ENCODE results near the gene PRPF6. TPM values are rescaled to one million over a fixed set of nuclear protein-coding genes. Genes with fewer than 3 reads are reported as not detected.

The PRPF6 gene
- total RNA-seq, 1 donor from 2014 or later = 46.8 TPM

DNA sequence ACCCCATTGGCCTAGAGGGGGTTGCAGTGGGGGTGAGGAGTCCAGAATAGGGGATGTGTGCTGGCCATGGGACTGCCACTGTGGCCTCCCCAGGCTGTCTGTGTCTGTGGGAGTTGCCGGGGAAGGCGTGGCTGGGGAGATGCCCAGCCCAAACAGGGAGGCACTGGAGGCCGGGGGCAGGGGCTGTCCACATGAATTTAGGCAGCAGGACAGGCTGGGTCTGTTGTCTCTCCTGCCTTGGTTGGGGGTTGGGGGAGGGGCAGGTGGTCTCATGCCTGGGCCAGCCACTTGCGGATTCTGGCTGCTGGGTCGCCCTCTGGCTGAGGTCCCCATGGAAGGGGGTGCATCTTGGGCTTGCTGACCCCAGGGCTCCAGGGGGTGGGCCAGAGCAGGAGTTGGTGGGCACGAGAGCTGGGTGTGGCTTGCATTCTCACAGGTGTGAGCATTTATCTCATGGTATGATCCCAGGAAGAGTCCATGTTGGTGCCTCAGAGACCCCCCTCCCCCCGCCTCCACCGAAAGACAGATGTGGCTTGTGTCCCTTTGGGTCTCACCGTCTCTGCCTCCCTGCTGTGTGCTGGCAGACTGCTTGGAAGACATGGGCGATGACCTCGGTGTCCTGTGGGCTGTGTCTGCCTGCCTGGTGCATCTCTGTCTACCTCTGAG lies 64.5 kb downstream of the PRPF6 start:
- H3K36me3 ChIP-seq = peaks cover 19% of the 10 kb centered on the region
- intact Hi-C loops (cut with micrococcal nuclease) = no loop called here
- peaks cover 93% of the 10 kb centered on the region for H3K27me3 ChIP-seq (ENCODE audit: low read depth)
- DNase-seq = no peak
- H3K9me3 ChIP-seq (replicated peaks) = no peaks in the 10 kb centered on the region
- peaks cover 38% of the 10 kb centered on the region for H3K4me1 ChIP-seq
- H3K27ac ChIP-seq (replicated peaks) = peak overlapping the region; percentile 95
- no peak for TF ChIP-seq CTCF (IDR thresholded peaks at IDR 0.05; ENCODE audit: borderline replicate concordance)
- peak overlapping the region; percentile 71 for H3K4me3 ChIP-seq

DNA sequence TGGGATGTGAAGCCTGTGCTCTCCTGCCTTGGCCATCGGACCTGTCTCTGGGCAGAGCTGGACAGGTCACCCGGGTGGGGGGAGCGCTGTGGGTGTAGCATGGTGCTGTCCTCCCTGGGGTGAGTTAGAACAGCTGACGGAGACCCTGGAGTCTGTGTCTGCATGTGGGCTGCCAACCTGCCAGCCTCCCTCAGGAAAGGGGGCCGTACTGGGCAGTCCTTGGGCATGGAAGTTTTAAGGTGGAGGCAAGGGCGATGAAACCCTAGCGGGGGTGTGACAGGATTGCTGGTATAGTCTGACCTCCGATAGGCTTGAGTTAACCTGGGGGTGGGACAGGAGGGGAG lies 66.1 kb downstream of the PRPF6 start:
- H3K27me3 ChIP-seq (ENCODE audit: low read depth) = peaks cover 93% of the 10 kb centered on the region

GRCh38 chr20:64047968-64048401 lies 67.1 kb downstream of the PRPF6 start:
- peaks cover 19% of the 10 kb centered on the region for H3K36me3 ChIP-seq
- peaks cover 96% of the 10 kb centered on the region for H3K27me3 ChIP-seq (ENCODE audit: low read depth)
- peaks cover 37% of the 10 kb centered on the region for H3K4me1 ChIP-seq
- H3K9me3 ChIP-seq (replicated peaks) = no peaks in the 10 kb centered on the region
- DNase-seq = no peak
- peak overlapping the region; percentile 71 for H3K4me3 ChIP-seq
- peak overlapping the region; percentile 95 for H3K27ac ChIP-seq (replicated peaks)
- TF ChIP-seq CTCF (IDR thresholded peaks at IDR 0.05; ENCODE audit: borderline replicate concordance) = no peak
- intact Hi-C loops (cut with micrococcal nuclease) = no loop called here

More for the DNA sequence above, 66.1 kb downstream of the PRPF6 start:
- Histone ChIP-seq H3K4me1 (peaks cover 32% of the 10 kb centered on the region), H3K27ac (replicated peaks) (peak overlapping the region; percentile 95), H3K4me3 (peak overlapping the region; percentile 71), H3K36me3 (peaks cover 19% of the 10 kb centered on the region), H3K9me3 (replicated peaks) (no peaks in the 10 kb centered on the region)
- intact Hi-C loops (cut with micrococcal nuclease) = no loop called here
- DNase-seq = no peak
- TF ChIP-seq CTCF (IDR thresholded peaks at IDR 0.05; ENCODE audit: borderline replicate concordance) = no peak

DNA sequence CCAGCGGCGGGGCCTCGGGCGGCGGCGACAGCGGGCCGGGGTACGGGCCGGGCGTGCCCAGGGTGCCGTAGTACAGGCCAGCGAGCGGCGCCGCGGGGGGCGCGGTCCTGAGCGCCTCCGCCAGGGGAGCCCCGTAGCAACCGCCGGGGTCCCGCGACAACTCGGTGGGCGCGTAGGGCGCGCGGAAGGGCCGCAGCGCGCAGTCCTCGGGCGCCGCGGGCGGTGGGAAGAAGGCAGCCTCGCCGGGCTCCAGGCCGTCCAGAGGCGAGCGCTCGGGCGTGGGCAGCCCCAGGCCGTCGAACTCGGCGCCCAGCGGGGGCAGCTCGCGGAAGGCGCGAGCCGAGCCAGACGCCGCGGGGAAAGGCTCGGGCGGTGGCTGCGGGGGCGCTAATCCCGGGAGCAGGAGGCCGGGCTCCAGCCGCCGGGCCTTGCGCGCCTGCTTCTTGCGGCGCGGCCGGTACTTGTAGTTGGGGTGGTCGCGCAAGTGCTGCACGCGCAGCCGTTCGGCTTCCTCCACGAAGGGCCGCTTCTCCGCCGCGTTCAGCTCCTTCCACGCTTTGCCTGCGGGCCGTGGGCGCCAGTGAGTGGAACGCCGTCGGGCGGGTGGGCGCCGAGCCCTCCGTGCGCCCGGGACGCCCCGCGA lies 67.6 kb downstream of the PRPF6 start:
- Histone ChIP-seq H3K4me3 (peak overlapping the region; percentile 71), H3K27me3 (ENCODE audit: low read depth) (peaks cover 94% of the 10 kb centered on the region), H3K27ac (replicated peaks) (peak overlapping the region; percentile 95), H3K9me3 (replicated peaks) (no peaks in the 10 kb centered on the region), H3K36me3 (peaks cover 19% of the 10 kb centered on the region), H3K4me1 (peaks cover 42% of the 10 kb centered on the region)
- no peak for TF ChIP-seq CTCF (IDR thresholded peaks at IDR 0.05; ENCODE audit: borderline replicate concordance)
- intact Hi-C loops (cut with micrococcal nuclease) = no loop called here
- DNase-seq = no peak

DNA sequence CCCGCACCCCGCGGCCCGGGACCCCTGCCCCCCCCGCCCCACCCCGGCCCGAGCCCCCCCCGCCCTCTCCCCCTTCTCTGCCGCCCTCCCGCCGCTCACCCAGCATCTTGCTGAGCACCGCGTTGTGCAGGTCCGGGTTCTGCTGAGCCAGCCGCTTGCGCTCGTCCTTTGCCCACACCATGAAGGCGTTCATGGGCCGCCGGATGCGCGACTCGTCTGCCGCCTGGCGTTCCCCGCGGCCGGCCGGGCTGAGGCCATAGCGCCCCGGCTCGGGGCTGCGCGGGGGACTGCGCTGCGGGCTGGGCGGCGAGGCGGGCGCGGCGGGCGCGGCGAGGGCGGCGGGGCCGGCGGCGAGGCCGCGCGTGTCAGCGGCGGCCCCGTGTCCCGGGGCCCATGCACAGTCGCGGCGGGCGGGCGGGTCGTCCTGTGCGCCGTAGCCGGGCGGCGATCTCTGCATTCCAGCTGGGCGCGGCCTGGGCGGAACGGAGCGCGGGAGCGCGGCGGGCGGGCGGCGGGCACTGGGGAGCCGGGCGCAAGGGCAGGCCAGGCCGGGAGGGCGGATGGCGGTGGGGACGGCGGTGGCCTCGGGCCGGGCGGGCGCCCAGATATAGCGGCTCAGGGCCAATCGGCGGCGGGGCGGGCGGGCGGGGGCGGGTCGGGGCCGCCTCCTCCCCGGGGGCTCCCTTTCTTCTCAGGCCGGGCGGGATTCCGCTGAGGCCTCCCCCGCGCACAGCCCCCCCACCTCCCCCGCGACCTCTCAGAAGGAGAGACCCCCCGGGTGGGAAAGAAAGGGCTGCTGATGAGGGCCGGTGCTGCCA lies 68.3 kb downstream of the PRPF6 start, which contains the start of gene SOX18:
Gene SOX18, minus strand, starts transcription at position 580 of the 818 bp plus-strand sequence. Its CDS starts 123 bp downstream, at position 457.
- Histone ChIP-seq H3K9me3 (replicated peaks) (no peaks in the 10 kb centered on the region), H3K27me3 (ENCODE audit: low read depth) (peaks cover 94% of the 10 kb centered on the region), H3K27ac (replicated peaks) (peak within 1 kb of the TSS; percentile 95), H3K4me3 (peak within 1 kb of the TSS; percentile 71), H3K4me1 (peaks cover 45% of the 10 kb centered on the region), H3K36me3 (peaks cover 19% of the 10 kb centered on the region)
- intact Hi-C loops (cut with micrococcal nuclease) = no loop called here
- DNase-seq = peak; percentile 64
- no peak for TF ChIP-seq CTCF (IDR thresholded peaks at IDR 0.05; ENCODE audit: borderline replicate concordance)

All from left ventricle myocardium inferior (tissue), 1 donor.